GM19397 (cell line): Measurements from ENCODE around the gene PKP3.
"Not testable (repeated sequence)": the region's sequence is repeated elsewhere in the genome, so short reads cannot be mapped to it uniquely, and the experiment has no call there.

Experiments used
- ATAC-seq: cut with Tn5 transposase; IDR thresholded peaks from one replicate; pipeline ENCODE4 v1.9.1; 2021; ENCODE audit warnings: mild to moderate bottlenecking, moderate library complexity; ENCODE audit not compliant: unreplicated experiment

PKP3 gene

GRCh38 chr11:394858-395655 lies 1.0 kb downstream of the PKP3 start:
- no peak for ATAC-seq

DNA sequence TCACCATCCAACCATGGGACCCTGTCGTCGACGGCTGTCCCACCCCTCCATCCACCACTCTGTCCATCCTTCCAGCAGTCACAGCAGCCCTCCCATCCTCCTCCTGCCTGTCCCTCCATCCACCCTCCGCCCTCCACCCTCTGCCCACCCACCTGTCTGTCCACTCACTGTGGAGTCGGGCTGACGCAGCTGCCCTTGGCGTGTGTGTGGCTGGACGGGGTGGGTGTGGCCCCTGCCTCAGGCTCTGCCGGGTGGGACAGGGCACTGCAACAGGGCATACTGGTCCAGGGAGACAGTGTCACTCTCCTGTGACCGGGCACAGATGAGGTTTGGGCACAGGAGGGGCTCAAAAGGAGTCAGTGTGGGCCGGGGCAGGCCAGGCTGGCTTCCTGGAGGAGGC lies 1.9 kb downstream of the PKP3 start:
- ATAC-seq: no peak

GRCh38 chr11:396511-396947 lies 2.5 kb downstream of the PKP3 start:
- no peak for ATAC-seq

DNA sequence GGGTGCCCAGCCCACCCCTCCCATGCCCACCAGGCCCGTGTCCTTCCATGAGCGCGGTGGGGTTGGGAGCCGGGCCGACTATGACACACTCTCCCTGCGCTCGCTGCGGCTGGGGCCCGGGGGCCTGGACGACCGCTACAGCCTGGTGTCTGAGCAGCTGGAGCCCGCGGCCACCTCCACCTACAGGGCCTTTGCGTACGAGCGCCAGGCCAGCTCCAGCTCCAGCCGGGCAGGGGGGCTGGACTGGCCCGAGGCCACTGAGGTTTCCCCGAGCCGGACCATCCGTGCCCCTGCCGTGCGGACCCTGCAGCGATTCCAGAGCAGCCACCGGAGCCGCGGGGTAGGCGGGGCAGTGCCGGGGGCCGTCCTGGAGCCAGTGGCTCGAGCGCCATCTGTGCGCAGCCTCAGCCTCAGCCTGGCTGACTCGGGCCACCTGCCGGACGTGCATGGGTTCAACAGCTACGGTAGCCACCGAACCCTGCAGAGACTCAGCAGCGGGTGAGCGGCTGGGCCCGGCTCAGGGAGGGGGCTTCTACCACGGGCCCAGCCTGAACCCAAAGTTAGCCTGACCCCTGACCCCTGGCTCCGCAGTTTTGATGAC lies 3.0 kb downstream of the PKP3 start:
- ATAC-seq: no peak

DNA sequence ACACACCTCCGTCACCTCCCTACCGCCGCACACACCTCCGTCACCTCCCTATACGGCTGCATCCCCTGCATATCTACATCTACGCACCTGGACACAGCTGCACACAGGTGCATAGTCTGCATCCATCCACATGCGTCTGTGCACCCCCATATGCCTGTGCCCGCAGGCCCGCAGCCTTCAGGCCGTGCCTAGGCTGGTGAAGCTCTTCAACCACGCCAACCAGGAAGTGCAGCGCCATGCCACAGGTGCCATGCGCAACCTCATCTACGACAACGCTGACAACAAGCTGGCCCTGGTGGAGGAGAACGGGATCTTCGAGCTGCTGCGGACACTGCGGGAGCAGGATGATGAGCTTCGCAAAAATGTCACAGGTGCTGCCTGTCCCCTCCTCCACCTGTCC lies 4.8 kb downstream of the PKP3 start:
- ATAC-seq: no peak

- no peak for ATAC-seq
Observed at GRCh38 chr11:399731-400211, 5.8 kb downstream of the PKP3 start.

- no peak for ATAC-seq
Observed at GRCh38 chr11:400241-400689, 6.3 kb downstream of the PKP3 start.

DNA sequence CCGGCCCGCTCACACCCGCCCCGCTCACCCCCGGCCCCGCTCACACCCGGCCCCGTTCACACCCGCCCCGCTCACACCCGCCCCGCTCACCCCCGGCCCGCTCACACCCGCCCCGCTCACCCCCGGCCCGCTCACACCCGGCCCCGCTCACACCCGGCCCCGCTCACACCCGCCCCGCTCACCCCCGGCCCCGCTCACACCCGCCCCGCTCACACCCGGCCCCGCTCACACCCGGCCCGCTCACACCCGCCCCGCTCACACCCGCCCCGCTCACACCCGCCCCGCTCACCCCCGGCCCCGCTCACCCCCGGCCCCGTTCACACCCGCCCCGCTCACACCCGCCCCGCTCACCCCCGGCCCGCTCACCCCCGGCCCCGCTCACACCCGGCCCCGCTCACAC lies 7.2 kb downstream of the PKP3 start:
- not testable (repeated sequence) for ATAC-seq

- no peak for ATAC-seq
Observed at GRCh38 chr11:403021-403760, 9.2 kb downstream of the PKP3 start.

DNA sequence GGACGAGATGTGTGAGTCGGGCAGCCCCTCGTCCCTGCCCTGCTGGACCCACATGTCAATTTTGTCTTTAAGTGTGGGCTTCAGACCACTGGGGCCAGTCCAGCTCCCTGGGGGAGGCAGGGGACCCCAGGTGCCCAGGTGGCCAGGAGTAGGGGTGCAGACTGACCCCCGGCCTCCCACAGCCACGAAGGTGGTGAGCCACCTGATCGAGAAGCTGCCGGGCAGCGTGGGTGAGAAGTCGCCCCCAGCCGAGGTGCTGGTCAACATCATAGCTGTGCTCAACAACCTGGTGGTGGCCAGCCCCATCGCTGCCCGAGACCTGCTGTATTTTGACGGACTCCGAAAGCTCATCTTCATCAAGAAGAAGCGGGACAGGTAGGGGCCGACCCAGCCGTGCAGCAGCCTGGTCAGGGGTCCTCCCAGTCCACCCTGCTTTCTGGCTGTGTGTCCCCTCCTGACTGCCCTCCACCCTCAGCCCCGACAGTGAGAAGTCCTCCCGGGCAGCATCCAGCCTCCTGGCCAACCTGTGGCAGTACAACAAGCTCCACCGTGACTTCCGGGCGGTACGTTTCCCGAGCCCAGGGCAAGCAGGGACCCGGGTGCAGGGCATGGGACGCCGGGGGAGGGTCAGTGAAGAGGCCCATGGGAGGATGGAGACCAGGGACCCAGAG lies 9.9 kb downstream of the PKP3 start:
- ATAC-seq: no peak

DNA sequence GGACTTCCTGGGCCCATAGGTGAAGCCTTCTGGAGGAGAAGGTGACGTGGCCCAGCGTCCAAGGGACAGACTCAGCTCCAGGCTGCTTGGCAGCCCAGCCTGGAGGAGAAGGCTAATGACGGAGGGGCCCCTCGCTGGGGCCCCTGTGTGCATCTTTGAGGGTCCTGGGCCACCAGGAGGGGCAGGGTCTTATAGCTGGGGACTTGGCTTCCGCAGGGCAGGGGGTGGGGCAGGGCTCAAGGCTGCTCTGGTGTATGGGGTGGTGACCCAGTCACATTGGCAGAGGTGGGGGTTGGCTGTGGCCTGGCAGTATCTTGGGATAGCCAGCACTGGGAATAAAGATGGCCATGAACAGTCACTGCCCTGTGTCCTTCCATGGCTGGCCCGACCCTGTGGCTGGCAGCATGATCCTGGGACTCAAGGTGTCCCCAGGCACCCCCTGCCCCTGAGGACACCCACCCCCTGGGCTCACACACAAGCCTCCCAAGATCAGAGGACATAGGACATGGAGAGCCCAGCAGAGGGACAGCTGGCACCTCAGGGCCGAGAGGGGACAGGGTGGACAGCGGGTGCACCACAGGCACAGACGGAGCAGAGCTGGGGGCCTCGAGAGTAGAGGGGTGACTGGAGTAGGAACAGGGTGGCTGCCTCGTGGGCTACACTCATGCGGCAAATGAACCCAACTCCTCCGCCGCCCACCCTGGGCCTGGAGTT lies 10.7 kb downstream of the PKP3 start:
- no peak for ATAC-seq

GRCh38 chr11:405323-405953 lies 11.4 kb downstream of the PKP3 start:
- no peak for ATAC-seq

GRCh38 chr11:405954-406795 lies 12.2 kb downstream of the PKP3 start:
- no peak for ATAC-seq

DNA sequence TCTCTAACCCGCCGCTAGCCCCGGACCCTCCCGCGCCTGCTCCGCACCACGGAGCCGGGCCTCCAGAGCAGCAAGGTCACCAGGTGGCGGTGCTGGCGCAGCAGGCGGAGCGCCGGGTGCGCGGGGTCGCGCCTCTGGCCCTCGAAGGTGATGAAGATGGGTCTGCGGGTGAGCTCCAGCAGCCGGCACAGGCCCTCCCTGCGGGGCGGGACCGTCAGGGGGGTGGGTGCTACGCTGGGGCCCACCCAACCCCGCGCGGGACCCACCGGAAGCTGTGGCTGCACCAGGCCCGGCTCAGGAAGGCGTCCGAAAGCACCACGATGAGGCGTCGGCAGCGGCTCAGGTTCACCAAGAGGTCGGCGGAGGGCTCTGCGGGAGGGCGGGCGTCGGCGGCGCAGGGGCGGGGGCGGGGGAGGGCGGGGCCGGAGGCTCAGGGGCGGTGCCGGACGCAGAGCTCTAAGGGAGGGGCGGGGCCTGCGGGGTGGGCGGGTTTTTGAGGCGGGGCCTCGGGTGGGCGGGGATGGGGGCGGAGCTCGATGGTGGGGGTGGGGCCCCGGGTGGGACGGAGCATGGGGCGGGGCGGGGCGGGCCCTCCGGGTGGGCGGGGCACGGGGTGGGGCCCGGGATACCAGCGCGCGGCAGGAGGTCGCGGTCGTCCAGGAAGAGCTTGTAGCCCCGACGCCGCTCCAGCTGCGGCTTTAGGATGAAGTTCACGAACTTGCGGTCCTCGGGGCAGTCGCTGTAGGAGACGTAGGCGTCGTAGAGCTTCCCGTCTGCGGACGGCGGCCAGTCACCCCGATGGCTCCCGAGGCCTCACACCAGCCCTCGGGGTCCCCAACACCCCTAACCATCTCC lies 13.0 kb downstream of the PKP3 start:
- ATAC-seq: no peak

- ATAC-seq: no peak
Observed at GRCh38 chr11:407651-408123, 13.7 kb downstream of the PKP3 start.

GRCh38 chr11:408154-409007 lies 14.4 kb downstream of the PKP3 start:
- no peak for ATAC-seq

- ATAC-seq: no peak
Observed at GRCh38 chr11:409008-409599, 15.1 kb downstream of the PKP3 start.
